Measurements from ENCODE around the gene PRELID2.
"Not testable (repeated sequence)": the region's sequence is repeated elsewhere in the genome, so short reads cannot be mapped to it uniquely, and the experiment has no call there.

Gene PRELID2

DNA sequence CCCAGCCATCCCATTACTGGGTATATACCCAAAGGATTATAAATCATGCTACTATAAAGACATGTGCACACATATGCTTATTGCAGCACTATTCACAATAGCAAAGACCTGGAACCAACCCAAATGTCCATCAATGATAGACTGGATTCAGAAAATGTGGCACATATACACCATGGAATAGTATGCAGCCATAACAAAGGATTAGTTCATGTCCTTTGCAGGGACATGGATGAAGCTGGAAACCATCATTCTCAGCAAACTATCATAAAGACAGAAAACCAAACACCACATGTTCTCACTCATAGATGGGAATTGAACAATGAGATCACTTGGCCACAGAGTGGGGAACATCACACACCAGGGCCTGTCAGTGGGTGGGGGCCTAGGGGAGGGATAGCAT lies 36.6 kb downstream of the PRELID2 start:
- not testable (repeated sequence) for ATAC-seq

DNA sequence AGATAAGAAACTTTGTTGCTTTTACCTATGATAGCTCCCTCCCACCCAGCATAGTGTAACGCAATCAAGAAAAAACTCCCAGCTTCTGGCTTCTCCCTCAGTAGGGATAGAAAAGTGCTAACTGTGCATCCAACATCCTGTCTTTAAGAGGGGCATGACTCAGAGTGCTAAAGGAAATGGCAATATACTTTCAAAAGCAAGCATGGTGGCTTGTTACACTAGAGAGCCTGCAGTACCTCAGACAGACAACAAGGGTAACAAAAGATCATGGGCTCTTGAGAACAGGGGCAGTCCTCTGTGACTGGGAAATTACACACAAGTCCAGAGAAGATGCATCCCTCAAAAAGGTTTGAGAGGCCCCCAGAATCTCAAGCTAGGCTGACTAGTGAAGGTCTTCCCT lies 37.8 kb downstream of the PRELID2 start:
- ATAC-seq, result peak; percentile 35; the same call in 1 of the 3 replicates
- TF ChIP-seq, protein P1, sequence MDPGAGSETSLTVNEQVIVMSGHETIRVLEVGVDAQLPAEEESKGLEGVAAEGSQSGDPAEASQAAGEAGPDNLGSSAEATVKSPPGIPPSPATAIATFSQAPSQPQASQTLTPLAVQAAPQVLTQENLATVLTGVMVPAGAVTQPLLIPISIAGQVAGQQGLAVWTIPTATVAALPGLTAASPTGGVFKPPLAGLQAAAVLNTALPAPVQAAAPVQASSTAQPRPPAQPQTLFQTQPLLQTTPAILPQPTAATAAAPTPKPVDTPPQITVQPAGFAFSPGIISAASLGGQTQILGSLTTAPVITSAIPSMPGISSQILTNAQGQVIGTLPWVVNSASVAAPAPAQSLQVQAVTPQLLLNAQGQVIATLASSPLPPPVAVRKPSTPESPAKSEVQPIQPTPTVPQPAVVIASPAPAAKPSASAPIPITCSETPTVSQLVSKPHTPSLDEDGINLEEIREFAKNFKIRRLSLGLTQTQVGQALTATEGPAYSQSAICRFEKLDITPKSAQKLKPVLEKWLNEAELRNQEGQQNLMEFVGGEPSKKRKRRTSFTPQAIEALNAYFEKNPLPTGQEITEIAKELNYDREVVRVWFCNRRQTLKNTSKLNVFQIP (CRISPR knock-in tag; IDR thresholded peaks at IDR 0.05; ENCODE audit: borderline replicate concordance, low read depth), result no peak
- TF ChIP-seq GLIS3 (CRISPR knock-in tag; IDR thresholded peaks at IDR 0.05), result no peak
- TF ChIP-seq TCF4 (CRISPR knock-in tag; IDR thresholded peaks at IDR 0.05; ENCODE audit: borderline replicate concordance), result no peak
- TF ChIP-seq ZNF70 (CRISPR knock-in tag; IDR thresholded peaks at IDR 0.05), result no peak
- no peak for TF ChIP-seq ESRRG (CRISPR knock-in tag; IDR thresholded peaks at IDR 0.05)
- TF ChIP-seq, protein P2, sequence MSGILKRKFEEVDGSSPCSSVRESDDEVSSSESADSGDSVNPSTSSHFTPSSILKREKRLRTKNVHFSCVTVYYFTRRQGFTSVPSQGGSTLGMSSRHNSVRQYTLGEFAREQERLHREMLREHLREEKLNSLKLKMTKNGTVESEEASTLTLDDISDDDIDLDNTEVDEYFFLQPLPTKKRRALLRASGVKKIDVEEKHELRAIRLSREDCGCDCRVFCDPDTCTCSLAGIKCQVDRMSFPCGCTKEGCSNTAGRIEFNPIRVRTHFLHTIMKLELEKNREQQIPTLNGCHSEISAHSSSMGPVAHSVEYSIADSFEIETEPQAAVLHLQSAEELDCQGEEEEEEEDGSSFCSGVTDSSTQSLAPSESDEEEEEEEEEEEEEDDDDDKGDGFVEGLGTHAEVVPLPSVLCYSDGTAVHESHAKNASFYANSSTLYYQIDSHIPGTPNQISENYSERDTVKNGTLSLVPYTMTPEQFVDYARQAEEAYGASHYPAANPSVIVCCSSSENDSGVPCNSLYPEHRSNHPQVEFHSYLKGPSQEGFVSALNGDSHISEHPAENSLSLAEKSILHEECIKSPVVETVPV (CRISPR knock-in tag; IDR thresholded peaks at IDR 0.05), result no peak
- TF ChIP-seq CSDC2 (CRISPR knock-in tag; IDR thresholded peaks at IDR 0.05), result no peak
- no peak for TF ChIP-seq ZC3H10 (CRISPR knock-in tag; IDR thresholded peaks at IDR 0.05)

DNA sequence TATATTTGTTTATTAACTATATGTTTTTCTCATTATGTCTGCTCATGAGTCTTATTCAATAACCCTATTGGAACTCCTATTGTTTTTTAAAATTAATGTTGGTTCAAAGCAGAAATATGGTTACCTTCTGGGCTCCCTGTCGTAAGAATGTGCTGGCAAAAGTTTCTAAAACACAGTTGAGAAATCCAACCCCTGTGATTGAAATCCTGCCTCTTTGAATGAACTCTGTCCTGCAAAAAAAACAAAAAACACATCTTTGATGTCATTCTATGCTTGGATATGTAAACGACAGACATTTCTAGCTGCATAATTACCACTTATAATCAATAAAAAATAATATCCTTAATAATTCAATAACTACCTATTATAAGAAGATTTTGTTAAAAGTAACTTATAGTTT lies 38.8 kb downstream of the PRELID2 start:
- no peak for ATAC-seq
- no peak for TF ChIP-seq SNAI2 (CRISPR knock-in tag; IDR thresholded peaks at IDR 0.05)
- TF ChIP-seq TOX (CRISPR knock-in tag; IDR thresholded peaks at IDR 0.05; ENCODE audit: borderline replicate concordance), result no peak
- TF ChIP-seq ZFP3 (CRISPR knock-in tag; IDR thresholded peaks at IDR 0.05), result no peak
- TF ChIP-seq ZC3H10 (CRISPR knock-in tag; IDR thresholded peaks at IDR 0.05), result no peak
- TF ChIP-seq CSDC2 (CRISPR knock-in tag; IDR thresholded peaks at IDR 0.05), result no peak
- no peak for TF ChIP-seq BACH2 (CRISPR knock-in tag; IDR thresholded peaks at IDR 0.05; ENCODE audit: borderline replicate concordance)

DNA sequence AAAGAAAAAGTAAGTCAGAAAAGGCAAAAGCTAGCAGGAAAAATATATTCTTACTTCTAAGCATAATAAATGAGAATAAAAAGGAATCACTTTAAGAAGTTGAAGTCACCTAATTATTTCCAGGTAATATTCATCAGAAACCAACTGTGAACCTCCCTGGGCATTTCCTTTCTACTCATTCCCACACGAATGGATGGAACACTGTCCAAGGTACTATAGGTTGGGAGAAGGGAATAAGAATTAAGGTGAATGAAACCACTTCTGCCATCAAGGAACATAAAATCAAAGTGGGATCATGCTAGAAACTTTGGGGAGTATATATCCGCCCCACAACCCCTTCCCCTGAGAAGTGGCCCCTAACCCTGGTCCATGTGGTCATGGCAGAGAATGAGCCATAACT lies 41.6 kb downstream of the PRELID2 start:
- no peak for ATAC-seq
- TF ChIP-seq CSDC2 (CRISPR knock-in tag; IDR thresholded peaks at IDR 0.05), result no peak
- TF ChIP-seq, protein P3, sequence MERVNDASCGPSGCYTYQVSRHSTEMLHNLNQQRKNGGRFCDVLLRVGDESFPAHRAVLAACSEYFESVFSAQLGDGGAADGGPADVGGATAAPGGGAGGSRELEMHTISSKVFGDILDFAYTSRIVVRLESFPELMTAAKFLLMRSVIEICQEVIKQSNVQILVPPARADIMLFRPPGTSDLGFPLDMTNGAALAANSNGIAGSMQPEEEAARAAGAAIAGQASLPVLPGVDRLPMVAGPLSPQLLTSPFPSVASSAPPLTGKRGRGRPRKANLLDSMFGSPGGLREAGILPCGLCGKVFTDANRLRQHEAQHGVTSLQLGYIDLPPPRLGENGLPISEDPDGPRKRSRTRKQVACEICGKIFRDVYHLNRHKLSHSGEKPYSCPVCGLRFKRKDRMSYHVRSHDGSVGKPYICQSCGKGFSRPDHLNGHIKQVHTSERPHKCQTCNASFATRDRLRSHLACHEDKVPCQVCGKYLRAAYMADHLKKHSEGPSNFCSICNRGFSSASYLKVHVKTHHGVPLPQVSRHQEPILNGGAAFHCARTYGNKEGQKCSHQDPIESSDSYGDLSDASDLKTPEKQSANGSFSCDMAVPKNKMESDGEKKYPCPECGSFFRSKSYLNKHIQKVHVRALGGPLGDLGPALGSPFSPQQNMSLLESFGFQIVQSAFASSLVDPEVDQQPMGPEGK (CRISPR knock-in tag; IDR thresholded peaks at IDR 0.05; ENCODE audit: borderline replicate concordance), result no peak
- TF ChIP-seq ZFP30 (CRISPR knock-in tag; IDR thresholded peaks at IDR 0.05), result no peak
- no peak for TF ChIP-seq PPARA (CRISPR knock-in tag; IDR thresholded peaks at IDR 0.05; ENCODE audit: borderline replicate concordance)

DNA sequence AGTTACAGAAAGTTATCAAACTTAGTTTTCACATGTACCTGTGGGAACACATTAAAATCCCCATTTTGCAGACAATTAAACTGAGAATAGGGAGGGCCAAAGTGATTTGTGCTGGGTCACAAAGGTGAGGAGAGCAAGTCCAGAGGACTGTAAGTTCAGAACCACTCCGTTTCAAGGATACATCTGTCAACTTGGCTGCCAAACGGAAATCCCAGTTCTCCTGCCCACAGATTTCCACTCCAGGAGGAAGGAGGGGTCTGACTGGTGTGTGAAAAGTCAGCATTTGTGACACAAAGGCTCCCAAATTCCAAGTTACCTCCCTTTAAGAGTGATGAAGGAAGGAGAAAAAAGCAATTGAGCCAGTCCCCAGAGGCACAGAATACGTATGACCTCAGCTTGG lies 42.3 kb downstream of the PRELID2 start:
- TF ChIP-seq, protein P2 (CRISPR knock-in tag; IDR thresholded peaks at IDR 0.05), result no peak
- TF ChIP-seq TOX (CRISPR knock-in tag; IDR thresholded peaks at IDR 0.05; ENCODE audit: borderline replicate concordance) (no peak), ESRRG (CRISPR knock-in tag; IDR thresholded peaks at IDR 0.05) (no peak), PPARA (CRISPR knock-in tag; IDR thresholded peaks at IDR 0.05; ENCODE audit: borderline replicate concordance) (no peak), RARB (CRISPR knock-in tag; IDR thresholded peaks at IDR 0.05) (no peak), ZFP3 (CRISPR knock-in tag; IDR thresholded peaks at IDR 0.05) (no peak), OSR1 (CRISPR knock-in tag; IDR thresholded peaks at IDR 0.05) (no peak)
- ATAC-seq, result no peak

DNA sequence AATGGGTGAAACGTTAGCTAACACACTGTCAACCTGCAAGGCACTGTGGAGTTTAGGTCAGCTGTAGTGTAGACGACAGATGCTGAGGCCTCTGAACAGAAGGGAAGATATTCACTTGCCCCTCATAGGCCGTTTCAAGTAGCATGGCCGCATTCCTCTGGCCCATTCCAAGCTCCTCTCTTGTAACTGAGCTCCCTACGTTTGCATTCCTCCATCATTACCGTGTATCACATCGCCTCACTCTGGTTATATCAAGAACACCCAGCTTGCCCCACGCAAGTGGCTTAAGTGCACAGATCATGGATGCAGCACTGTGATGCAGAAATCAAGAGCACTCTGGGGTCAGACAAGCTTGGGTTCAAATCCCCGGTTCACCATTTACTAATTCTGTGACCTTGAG lies 43.3 kb downstream of the PRELID2 start:
- TF ChIP-seq ZNF565 (CRISPR knock-in tag; conservative IDR thresholded peaks at IDR 0.05; ENCODE audit: low read depth) (no peak), BACH2 (CRISPR knock-in tag; IDR thresholded peaks at IDR 0.05; ENCODE audit: borderline replicate concordance) (no peak), PPARA (CRISPR knock-in tag; IDR thresholded peaks at IDR 0.05; ENCODE audit: borderline replicate concordance) (no peak), ZC3H10 (CRISPR knock-in tag; IDR thresholded peaks at IDR 0.05) (no peak), ZNF70 (CRISPR knock-in tag; IDR thresholded peaks at IDR 0.05) (no peak), ZFP30 (CRISPR knock-in tag; IDR thresholded peaks at IDR 0.05) (no peak), ESRRG (CRISPR knock-in tag; IDR thresholded peaks at IDR 0.05) (no peak), GLIS3 (CRISPR knock-in tag; IDR thresholded peaks at IDR 0.05) (no peak), ZFP3 (CRISPR knock-in tag; IDR thresholded peaks at IDR 0.05) (no peak), TOX (CRISPR knock-in tag; IDR thresholded peaks at IDR 0.05; ENCODE audit: borderline replicate concordance) (no peak), TCF4 (CRISPR knock-in tag; IDR thresholded peaks at IDR 0.05; ENCODE audit: borderline replicate concordance) (no peak), OSR1 (CRISPR knock-in tag; IDR thresholded peaks at IDR 0.05) (no peak)
- TF ChIP-seq, protein P4, sequence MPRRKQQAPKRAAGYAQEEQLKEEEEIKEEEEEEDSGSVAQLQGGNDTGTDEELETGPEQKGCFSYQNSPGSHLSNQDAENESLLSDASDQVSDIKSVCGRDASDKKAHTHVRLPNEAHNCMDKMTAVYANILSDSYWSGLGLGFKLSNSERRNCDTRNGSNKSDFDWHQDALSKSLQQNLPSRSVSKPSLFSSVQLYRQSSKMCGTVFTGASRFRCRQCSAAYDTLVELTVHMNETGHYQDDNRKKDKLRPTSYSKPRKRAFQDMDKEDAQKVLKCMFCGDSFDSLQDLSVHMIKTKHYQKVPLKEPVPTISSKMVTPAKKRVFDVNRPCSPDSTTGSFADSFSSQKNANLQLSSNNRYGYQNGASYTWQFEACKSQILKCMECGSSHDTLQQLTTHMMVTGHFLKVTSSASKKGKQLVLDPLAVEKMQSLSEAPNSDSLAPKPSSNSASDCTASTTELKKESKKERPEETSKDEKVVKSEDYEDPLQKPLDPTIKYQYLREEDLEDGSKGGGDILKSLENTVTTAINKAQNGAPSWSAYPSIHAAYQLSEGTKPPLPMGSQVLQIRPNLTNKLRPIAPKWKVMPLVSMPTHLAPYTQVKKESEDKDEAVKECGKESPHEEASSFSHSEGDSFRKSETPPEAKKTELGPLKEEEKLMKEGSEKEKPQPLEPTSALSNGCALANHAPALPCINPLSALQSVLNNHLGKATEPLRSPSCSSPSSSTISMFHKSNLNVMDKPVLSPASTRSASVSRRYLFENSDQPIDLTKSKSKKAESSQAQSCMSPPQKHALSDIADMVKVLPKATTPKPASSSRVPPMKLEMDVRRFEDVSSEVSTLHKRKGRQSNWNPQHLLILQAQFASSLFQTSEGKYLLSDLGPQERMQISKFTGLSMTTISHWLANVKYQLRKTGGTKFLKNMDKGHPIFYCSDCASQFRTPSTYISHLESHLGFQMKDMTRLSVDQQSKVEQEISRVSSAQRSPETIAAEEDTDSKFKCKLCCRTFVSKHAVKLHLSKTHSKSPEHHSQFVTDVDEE (CRISPR knock-in tag; IDR thresholded peaks at IDR 0.05), result no peak
- TF ChIP-seq, protein P5, sequence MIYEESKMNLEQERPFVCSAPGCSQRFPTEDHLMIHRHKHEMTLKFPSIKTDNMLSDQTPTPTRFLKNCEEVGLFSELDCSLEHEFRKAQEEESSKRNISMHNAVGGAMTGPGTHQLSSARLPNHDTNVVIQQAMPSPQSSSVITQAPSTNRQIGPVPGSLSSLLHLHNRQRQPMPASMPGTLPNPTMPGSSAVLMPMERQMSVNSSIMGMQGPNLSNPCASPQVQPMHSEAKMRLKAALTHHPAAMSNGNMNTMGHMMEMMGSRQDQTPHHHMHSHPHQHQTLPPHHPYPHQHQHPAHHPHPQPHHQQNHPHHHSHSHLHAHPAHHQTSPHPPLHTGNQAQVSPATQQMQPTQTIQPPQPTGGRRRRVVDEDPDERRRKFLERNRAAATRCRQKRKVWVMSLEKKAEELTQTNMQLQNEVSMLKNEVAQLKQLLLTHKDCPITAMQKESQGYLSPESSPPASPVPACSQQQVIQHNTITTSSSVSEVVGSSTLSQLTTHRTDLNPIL (CRISPR knock-in tag; IDR thresholded peaks at IDR 0.05; ENCODE audit: low read depth), result no peak
- ATAC-seq, result no peak
